Keratinocyte (primary cell): ENCODE measurements around the gene UVSSA.

Experiments used
- EZH2 ChIP-seq: IDR thresholded peaks from one replicate; pipeline ENCODE4 v1.6.1; 2012; ENCODE audit warnings: inconsistent platforms, mild to moderate bottlenecking, low read length, moderate library complexity
- TF ChIP-seq, protein P1 (sequence below), 3 experiments: IDR thresholded peaks in 1 of 3; conservative IDR thresholded peaks in 1 of 3; optimal IDR thresholded peaks in 1 of 3; 2 replicates in 2 of 3; 3 replicates in 1 of 3; pipeline versions ENCODE3 to v1.5.1; 2011; ENCODE audit warnings: low read length in 3 of 3, mild to moderate bottlenecking in 3 of 3, moderate library complexity in 2 of 3, control low read depth in 1 of 3, inconsistent platforms in 1 of 3; ENCODE audit not compliant: insufficient read depth in 2 of 3; ENCODE audit errors: extremely low read depth in 1 of 3

- TF ChIP-seq, protein P1, sequence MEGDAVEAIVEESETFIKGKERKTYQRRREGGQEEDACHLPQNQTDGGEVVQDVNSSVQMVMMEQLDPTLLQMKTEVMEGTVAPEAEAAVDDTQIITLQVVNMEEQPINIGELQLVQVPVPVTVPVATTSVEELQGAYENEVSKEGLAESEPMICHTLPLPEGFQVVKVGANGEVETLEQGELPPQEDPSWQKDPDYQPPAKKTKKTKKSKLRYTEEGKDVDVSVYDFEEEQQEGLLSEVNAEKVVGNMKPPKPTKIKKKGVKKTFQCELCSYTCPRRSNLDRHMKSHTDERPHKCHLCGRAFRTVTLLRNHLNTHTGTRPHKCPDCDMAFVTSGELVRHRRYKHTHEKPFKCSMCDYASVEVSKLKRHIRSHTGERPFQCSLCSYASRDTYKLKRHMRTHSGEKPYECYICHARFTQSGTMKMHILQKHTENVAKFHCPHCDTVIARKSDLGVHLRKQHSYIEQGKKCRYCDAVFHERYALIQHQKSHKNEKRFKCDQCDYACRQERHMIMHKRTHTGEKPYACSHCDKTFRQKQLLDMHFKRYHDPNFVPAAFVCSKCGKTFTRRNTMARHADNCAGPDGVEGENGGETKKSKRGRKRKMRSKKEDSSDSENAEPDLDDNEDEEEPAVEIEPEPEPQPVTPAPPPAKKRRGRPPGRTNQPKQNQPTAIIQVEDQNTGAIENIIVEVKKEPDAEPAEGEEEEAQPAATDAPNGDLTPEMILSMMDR (optimal IDR thresholded peaks at IDR 0.05 in 1 of 3, IDR thresholded peaks at IDR 0.05 in 1 of 3, conservative IDR thresholded peaks at IDR 0.05 in 1 of 3; ENCODE audit: extremely low read depth in 1 of 3, insufficient read depth in 2 of 3, low read length in 3 of 3): no peak
- no peak for TF ChIP-seq EZH2
Observed at GRCh38 chr4:1300466-1301455, 46.2 kb upstream of the UVSSA start.
